OCI-LY7 (cell line): Measurements from ENCODE around the gene PIPOX. TPM values are rescaled to one million over a fixed set of nuclear protein-coding genes. Genes with fewer than 3 reads are reported as not detected.

Source experiments
- BruUV-seq: library from RNA; stranded (reverse); fragments of 400-500 nt; replicated peaks from 2 replicates; lab custom pipeline; 2021; lab: Mats Ljungman, UMichigan
- CTCF ChIA-PET: fragments of 300-600 bp; sonication (Branson Sonifier 250); formaldehyde crosslinking; loops from one replicate; lab custom pipeline; 2022; ENCODE audit warnings: antibody characterized with exemption; ENCODE audit not compliant: unreplicated experiment; lab: Charles Lee
- POLR2A ChIA-PET: fragments of 300-600 bp; sonication (Branson Sonifier 250); formaldehyde crosslinking; loops from one replicate; lab custom pipeline; 2022; ENCODE audit warnings: antibody characterized with exemption; lab: Charles Lee
- DNase-seq: peaks from one replicate; pipeline ENCODE4 v3.0.0-alpha.2; 2015; ENCODE audit warnings: low spot score
- H2AFZ ChIP-seq: fragments of 200-600 bp; sonication (generic), shearing (Covaris generic); 2 replicates; pipeline ENCODE4 v1.6.1; 2014; ENCODE audit warnings: mild to moderate bottlenecking, antibody characterized with exemption, low read length, moderate library complexity
- H3K27ac ChIP-seq: fragments of 200-600 bp; sonication (generic); 2 replicates; pipeline ENCODE4 v1.5.1; 2014; ENCODE audit warnings: mixed run types, low read depth, mild to moderate bottlenecking, moderate library complexity, low read length, inconsistent platforms; ENCODE audit not compliant: poor library complexity, severe bottlenecking
- H3K36me3 ChIP-seq: fragments of 200-600 bp; sonication (generic); 2 replicates; pipeline ENCODE4 v1.6.1; 2014; ENCODE audit warnings: mild to moderate bottlenecking, antibody characterized with exemption, low read length, moderate library complexity, mixed read lengths; ENCODE audit not compliant: insufficient read depth
- H3K4me1 ChIP-seq: fragments of 200-600 bp; sonication (generic); 2 replicates; pipeline ENCODE4 v1.5.1; 2014; ENCODE audit warnings: mild to moderate bottlenecking, low read length; ENCODE audit not compliant: insufficient read depth, poor library complexity, severe bottlenecking
- H3K4me2 ChIP-seq: fragments of 200-600 bp; sonication (generic); 2 replicates; pipeline ENCODE4 v1.6.1; 2014; ENCODE audit warnings: mild to moderate bottlenecking, low read length
- H3K4me3 ChIP-seq: fragments of 200-600 bp; sonication (generic); 2 replicates; pipeline ENCODE4 v1.5.1; 2014; ENCODE audit warnings: mild to moderate bottlenecking, low read depth, low read length; ENCODE audit not compliant: poor library complexity, severe bottlenecking
- H3K79me2 ChIP-seq: fragments of 200-600 bp; sonication (generic); 2 replicates; pipeline ENCODE4 v1.6.1; 2016; ENCODE audit warnings: low read depth, mild to moderate bottlenecking, low read length, moderate library complexity, mixed read lengths; ENCODE audit not compliant: insufficient read depth
- H3K9me2 ChIP-seq: fragments of 200-600 bp; sonication (generic); 2 replicates; pipeline ENCODE4 v1.6.1; 2016; ENCODE audit warnings: mild to moderate bottlenecking, low read length, mixed read lengths; ENCODE audit not compliant: insufficient read depth
- H3K9me3 ChIP-seq: fragments of 200-600 bp; sonication (generic); 2 replicates; pipeline ENCODE4 v1.6.1; 2014; ENCODE audit warnings: mild to moderate bottlenecking, mixed run types, low read length, mixed read lengths
- H4K20me1 ChIP-seq: fragments of 200-600 bp; sonication (generic); 2 replicates; pipeline ENCODE4 v1.6.1; 2014; ENCODE audit warnings: mild to moderate bottlenecking, antibody characterized with exemption, low read length, moderate library complexity, mixed read lengths; ENCODE audit not compliant: insufficient read depth
- CTCF ChIP-seq: fragments of 200-600 bp; sonication (generic); conservative IDR thresholded peaks from 2 replicates; pipeline ENCODE4 v1.5.1; 2014; ENCODE audit warnings: mild to moderate bottlenecking, antibody characterized with exemption, low read length, moderate library complexity, mixed read lengths
- EZH2phosphoT487 ChIP-seq: fragments of 200-600 bp; sonication (generic); IDR thresholded peaks from 2 replicates; pipeline ENCODE4 v1.6.1; 2018; ENCODE audit warnings: low read depth, borderline replicate concordance, mild to moderate bottlenecking, mixed run types, antibody characterized with exemption, low read length, moderate library complexity, mixed read lengths
- intact Hi-C: fragments of 100-400 bp; cut with micrococcal nuclease; formaldehyde crosslinking; loops from one replicate; pipeline ENCODE4 v1.10.0; 2022; ENCODE audit not compliant: unreplicated experiment
- total RNA-seq, 2 experiments: library from RNA; depleted of rRNA in 1 of 2; stranded (reverse); fragments of >200 nt in 1 of 2; shearing (Covaris generic) in 1 of 2; gene quantifications; 2 replicates each; pipeline ENCODE4 v1.2.3, GENCODE V29; 2014 to 2022

PIPOX gene
- total RNA-seq, 2 experiments from 2014 or later: 3.8 to 4.1 TPM

- H3K4me3 ChIP-seq: no peak overlapping the region
- H3K79me2 ChIP-seq: no peaks in the 10 kb centered on the region
- no peak overlapping the region for H2AFZ ChIP-seq
- intact Hi-C loops: no loop called here
- H3K4me1 ChIP-seq: no peaks in the 10 kb centered on the region
- no peaks in the 10 kb centered on the region for H3K36me3 ChIP-seq
- POLR2A ChIA-PET: interaction anchor here (0.8 kb wide), 1 partner anchor 9 kb away, joined by 3 read pairs; no protein-coding TSS in a partner anchor
- no peak for TF ChIP-seq EZH2phosphoT487
- no peak for TF ChIP-seq CTCF
- no TSS peak for BruUV-seq
- H3K4me2 ChIP-seq: no peak overlapping the region
- no peaks in the 10 kb centered on the region for H3K9me2 ChIP-seq
- no peak for DNase-seq
- H4K20me1 ChIP-seq: no peaks in the 10 kb centered on the region
- CTCF ChIA-PET: no interaction called here
- H3K27ac ChIP-seq: no peak overlapping the region
- peaks cover 4% of the 10 kb centered on the region; the same call in 1 of the 2 replicates for H3K9me3 ChIP-seq
Observed at GRCh38 chr17:29034510-29034909, 8.4 kb upstream of the PIPOX start.

- H3K79me2 ChIP-seq: no peaks in the 10 kb centered on the region
- no peaks in the 10 kb centered on the region for H3K9me2 ChIP-seq
- intact Hi-C loops: no loop called here
- no peak overlapping the region for H3K4me3 ChIP-seq
- peak; percentile 43; the same call in 1 of the 2 replicates for TF ChIP-seq CTCF
- no peak for TF ChIP-seq EZH2phosphoT487
- H3K27ac ChIP-seq: no peak overlapping the region
- ChIA-PET CTCF (no interaction called here), POLR2A (no interaction called here)
- no peak overlapping the region for H2AFZ ChIP-seq
- no peaks in the 10 kb centered on the region for H4K20me1 ChIP-seq
- no peaks in the 10 kb centered on the region for H3K4me1 ChIP-seq
- DNase-seq: no peak
- peaks cover 4% of the 10 kb centered on the region; the same call in 1 of the 2 replicates for H3K9me3 ChIP-seq
- no TSS peak for BruUV-seq
- H3K4me2 ChIP-seq: no peak overlapping the region
- no peaks in the 10 kb centered on the region for H3K36me3 ChIP-seq
Observed at GRCh38 chr17:29036584-29036983, 6.4 kb upstream of the PIPOX start.

GRCh38 chr17:29037739-29038084 is 5.2 kb upstream of the PIPOX start:
- no peak for TF ChIP-seq EZH2phosphoT487
- TF ChIP-seq CTCF: no peak
- no TSS peak for BruUV-seq
- no peaks in the 10 kb centered on the region for H3K79me2 ChIP-seq
- no peak overlapping the region for H3K27ac ChIP-seq
- no peak overlapping the region for H3K4me3 ChIP-seq
- intact Hi-C loops: no loop called here
- no peak overlapping the region for H2AFZ ChIP-seq
- H3K9me3 ChIP-seq: peaks cover 4% of the 10 kb centered on the region; the same call in 1 of the 2 replicates
- no peak for DNase-seq
- no peaks in the 10 kb centered on the region for H4K20me1 ChIP-seq
- H3K36me3 ChIP-seq: no peaks in the 10 kb centered on the region
- ChIA-PET POLR2A (no interaction called here), CTCF (no interaction called here)
- no peaks in the 10 kb centered on the region for H3K9me2 ChIP-seq
- no peak overlapping the region for H3K4me2 ChIP-seq
- H3K4me1 ChIP-seq: peaks cover 5% of the 10 kb centered on the region
